ENCODE results near the gene COX15. TPM values are rescaled to one million over a fixed set of nuclear protein-coding genes. Genes with fewer than 3 reads are reported as not detected.

COX15 gene
- polyA plus RNA-seq, 2 of the 4 experiments (the other 2 are of a cell fraction): 45.8 to 54.7 TPM

DNA sequence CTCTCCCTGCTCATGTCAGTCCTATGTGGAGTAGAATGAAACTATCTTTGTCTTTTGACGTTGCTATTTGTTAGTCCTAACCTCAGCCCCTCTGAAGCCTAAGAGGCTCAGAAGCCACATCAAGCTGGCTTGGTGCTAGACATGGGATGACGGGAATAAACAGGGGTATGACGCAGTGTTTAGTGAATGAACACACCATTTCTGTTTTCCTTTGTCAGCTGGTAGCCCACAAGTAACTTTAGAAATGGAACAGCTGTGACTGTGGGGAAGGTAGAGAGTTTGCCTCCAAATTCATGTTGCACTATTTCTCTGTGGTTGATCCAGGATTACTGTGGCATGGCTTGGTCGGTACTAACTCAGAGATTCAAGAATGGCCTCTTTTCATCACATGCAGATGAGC, 31.3 kb downstream of the COX15 start:
- Histone ChIP-seq H3K27ac (no peak overlapping the region), H3K4me2 (no peak overlapping the region), H3K9me3 (no peaks in the 10 kb centered on the region), H3K4me3 (no peak overlapping the region), H3K4me1 (no peaks in the 10 kb centered on the region)
- CTCF ChIA-PET: interaction anchor here (0.9 to 4.0 kb wide), 2 partner anchors 11 to 88 kb away, joined by 4 to 26 read pairs; no protein-coding TSS in a partner anchor
- WGBS (ENCODE audit: missing lambda C conversion rate): 90% methylated on average over 4 of the region's 4 CpGs
- ATAC-seq: no peak
- no peak for FAIRE-seq
- no peak for DNase-seq (ENCODE audit: low read depth in 1 of 2, low spot score in 1 of 2)
- no peak for TF ChIP-seq RARB (CRISPR knock-in tag; IDR thresholded peaks at IDR 0.05)
- TF ChIP-seq CBX8 (IDR thresholded peaks at IDR 0.05): no peak
- no peak for TF ChIP-seq RCOR1 (IDR thresholded peaks at IDR 0.05; ENCODE audit: low read depth, low read length)
- TF ChIP-seq CHD2 (IDR thresholded peaks at IDR 0.05; ENCODE audit: low read length, partially characterized antibody): no peak
- TF ChIP-seq, protein P1, sequence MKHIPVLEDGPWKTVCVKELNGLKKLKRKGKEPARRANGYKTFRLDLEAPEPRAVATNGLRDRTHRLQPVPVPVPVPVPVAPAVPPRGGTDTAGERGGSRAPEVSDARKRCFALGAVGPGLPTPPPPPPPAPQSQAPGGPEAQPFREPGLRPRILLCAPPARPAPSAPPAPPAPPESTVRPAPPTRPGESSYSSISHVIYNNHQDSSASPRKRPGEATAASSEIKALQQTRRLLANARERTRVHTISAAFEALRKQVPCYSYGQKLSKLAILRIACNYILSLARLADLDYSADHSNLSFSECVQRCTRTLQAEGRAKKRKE (CRISPR knock-in tag; IDR thresholded peaks at IDR 0.05; ENCODE audit: low read depth): no peak
- no peak for TF ChIP-seq CBX2 (IDR thresholded peaks at IDR 0.05; ENCODE audit: borderline replicate concordance, low read depth)
- no peak for TF ChIP-seq SMC3 (IDR thresholded peaks at IDR 0.05)
- no peak for TF ChIP-seq FOXS1 (CRISPR knock-in tag; IDR thresholded peaks at IDR 0.05)
- TF ChIP-seq, protein P2, sequence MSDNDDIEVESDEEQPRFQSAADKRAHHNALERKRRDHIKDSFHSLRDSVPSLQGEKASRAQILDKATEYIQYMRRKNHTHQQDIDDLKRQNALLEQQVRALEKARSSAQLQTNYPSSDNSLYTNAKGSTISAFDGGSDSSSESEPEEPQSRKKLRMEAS (IDR thresholded peaks at IDR 0.05): no peak
- POLR2A ChIA-PET: no interaction called here

- H3K27ac ChIP-seq: no peak overlapping the region
- H3K4me3 ChIP-seq: no peak overlapping the region
- no peaks in the 10 kb centered on the region for H3K4me1 ChIP-seq
- POLR2A ChIA-PET: no interaction called here
- CTCF ChIA-PET: no interaction called here
- H3K4me2 ChIP-seq: no peak overlapping the region
- WGBS (ENCODE audit: missing lambda C conversion rate): 96% methylated on average over 8 of the region's 8 CpGs
- DNase-seq (ENCODE audit: low read depth in 1 of 2, low spot score in 1 of 2): no peak
- no peaks in the 10 kb centered on the region for H3K9me3 ChIP-seq
- no peak for FAIRE-seq
- TF ChIP-seq HDAC2 (IDR thresholded peaks at IDR 0.05) (no peak), SREBF2 (IDR thresholded peaks at IDR 0.05) (no peak), REST (IDR thresholded peaks at IDR 0.05) (no peak), NFE2L2 (conservative IDR thresholded peaks at IDR 0.05; ENCODE audit: low read length) (no peak), POLR2AphosphoS2 (conservative IDR thresholded peaks at IDR 0.05; ENCODE audit: low read length) (no peak), HOXB13 (CRISPR knock-in tag; IDR thresholded peaks at IDR 0.05; ENCODE audit: low read depth) (no peak), RNF2 (IDR thresholded peaks at IDR 0.05; ENCODE audit: borderline replicate concordance, low read depth) (no peak), ZFP36 (IDR thresholded peaks at IDR 0.05; ENCODE audit: borderline replicate concordance, partially characterized antibody) (no peak), TFCP2L1 (CRISPR knock-in tag; IDR thresholded peaks at IDR 0.05) (no peak)
- TF ChIP-seq, protein P2 (IDR thresholded peaks at IDR 0.05): no peak
- peak in 1 of 2 experiments; percentile 61; a peak in 3 of 6 replicates for ATAC-seq
Observed at GRCh38 chr10:99698504-99699080, 33.3 kb downstream of the COX15 start.

DNA sequence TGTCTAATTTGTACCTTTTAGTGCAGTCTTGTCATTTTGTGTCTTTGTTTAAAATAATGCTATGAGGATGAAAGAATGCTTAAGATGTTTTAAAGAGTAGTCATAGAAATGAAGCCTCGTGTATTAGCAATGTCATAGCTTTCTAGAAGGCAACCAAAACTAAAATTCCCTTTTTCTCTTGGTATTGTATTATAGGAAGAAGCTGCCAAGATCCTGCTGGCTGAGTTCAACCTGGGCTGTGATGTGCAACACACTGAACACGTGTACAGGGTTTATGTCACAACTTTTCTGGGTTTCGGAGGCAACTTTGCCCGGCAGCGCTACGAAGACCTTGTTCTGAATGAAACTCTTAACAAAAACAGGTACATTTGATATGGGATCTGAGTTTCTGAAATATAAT, 36.2 kb downstream of the COX15 start:
- ChIA-PET CTCF (interaction anchor here (0.6 kb wide), 1 partner anchor 393 kb away, joined by 3 read pairs; no protein-coding TSS in a partner anchor), POLR2A (no interaction called here)
- FAIRE-seq: no peak
- ATAC-seq: no peak
- H3K4me3 ChIP-seq: no peak overlapping the region
- no peaks in the 10 kb centered on the region for H3K4me1 ChIP-seq
- no peak for TF ChIP-seq HMGXB4 (CRISPR knock-in tag; IDR thresholded peaks at IDR 0.05; ENCODE audit: borderline replicate concordance)
- TF ChIP-seq, protein P3, sequence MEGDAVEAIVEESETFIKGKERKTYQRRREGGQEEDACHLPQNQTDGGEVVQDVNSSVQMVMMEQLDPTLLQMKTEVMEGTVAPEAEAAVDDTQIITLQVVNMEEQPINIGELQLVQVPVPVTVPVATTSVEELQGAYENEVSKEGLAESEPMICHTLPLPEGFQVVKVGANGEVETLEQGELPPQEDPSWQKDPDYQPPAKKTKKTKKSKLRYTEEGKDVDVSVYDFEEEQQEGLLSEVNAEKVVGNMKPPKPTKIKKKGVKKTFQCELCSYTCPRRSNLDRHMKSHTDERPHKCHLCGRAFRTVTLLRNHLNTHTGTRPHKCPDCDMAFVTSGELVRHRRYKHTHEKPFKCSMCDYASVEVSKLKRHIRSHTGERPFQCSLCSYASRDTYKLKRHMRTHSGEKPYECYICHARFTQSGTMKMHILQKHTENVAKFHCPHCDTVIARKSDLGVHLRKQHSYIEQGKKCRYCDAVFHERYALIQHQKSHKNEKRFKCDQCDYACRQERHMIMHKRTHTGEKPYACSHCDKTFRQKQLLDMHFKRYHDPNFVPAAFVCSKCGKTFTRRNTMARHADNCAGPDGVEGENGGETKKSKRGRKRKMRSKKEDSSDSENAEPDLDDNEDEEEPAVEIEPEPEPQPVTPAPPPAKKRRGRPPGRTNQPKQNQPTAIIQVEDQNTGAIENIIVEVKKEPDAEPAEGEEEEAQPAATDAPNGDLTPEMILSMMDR (IDR thresholded peaks at IDR 0.05): no peak
- no peak for TF ChIP-seq NR3C1 (IDR thresholded peaks at IDR 0.05)
- no peak for TF ChIP-seq RAD21 (conservative IDR thresholded peaks at IDR 0.05 in 1 of 2, IDR thresholded peaks at IDR 0.05 in 1 of 2)
- no peak for TF ChIP-seq POLR2AphosphoS2 (conservative IDR thresholded peaks at IDR 0.05; ENCODE audit: low read length)
- TF ChIP-seq RNF2 (IDR thresholded peaks at IDR 0.05; ENCODE audit: borderline replicate concordance, low read depth): no peak
- TF ChIP-seq CHD4 (IDR thresholded peaks at IDR 0.05; ENCODE audit: borderline replicate concordance): no peak
- no peak for TF ChIP-seq NFE2L2 (conservative IDR thresholded peaks at IDR 0.05; ENCODE audit: low read length)
- no peak for TF ChIP-seq NPAS2 (CRISPR knock-in tag; IDR thresholded peaks at IDR 0.05; ENCODE audit: borderline replicate concordance)
- TF ChIP-seq CBX8 (IDR thresholded peaks at IDR 0.05): no peak
- no peak overlapping the region for H3K27ac ChIP-seq
- 83% methylated on average over 6 of the region's 6 CpGs for WGBS (ENCODE audit: missing lambda C conversion rate)
- no peak for DNase-seq (ENCODE audit: low read depth in 1 of 2, low spot score in 1 of 2)
- no peaks in the 10 kb centered on the region for H3K9me3 ChIP-seq
- no peak overlapping the region for H3K4me2 ChIP-seq

Measured in A549 (cell line).